ENCODE measurements around the gene C1QA.

Gene C1QA

GRCh38 chr1:22612671-22613571, 23.5 kb upstream of the C1QA start:
- DNase-seq: no peak

GRCh38 chr1:22613572-22613918, 22.9 kb upstream of the C1QA start:
- no peak for DNase-seq

DNA sequence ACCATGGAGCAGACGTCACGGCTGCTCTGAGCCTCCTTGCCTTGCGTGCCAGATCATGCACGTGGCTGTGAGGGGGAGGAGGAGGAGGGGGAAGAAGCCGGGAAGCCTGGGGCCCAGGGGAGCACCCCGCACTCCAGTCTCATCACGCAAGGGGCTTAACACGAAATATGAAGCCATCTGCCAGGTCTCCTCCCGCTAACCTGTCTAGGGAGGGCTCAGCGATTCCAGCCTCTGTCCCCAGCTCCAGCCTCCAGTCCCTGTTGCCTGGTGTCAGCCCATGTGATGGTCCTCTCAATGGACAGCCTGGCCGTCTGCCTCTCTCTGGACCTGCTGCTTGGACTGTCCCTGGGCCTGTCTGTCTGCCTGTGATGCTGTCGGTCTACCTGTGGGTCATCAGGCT, 22.5 kb upstream of the C1QA start:
- DNase-seq: no peak

DNA sequence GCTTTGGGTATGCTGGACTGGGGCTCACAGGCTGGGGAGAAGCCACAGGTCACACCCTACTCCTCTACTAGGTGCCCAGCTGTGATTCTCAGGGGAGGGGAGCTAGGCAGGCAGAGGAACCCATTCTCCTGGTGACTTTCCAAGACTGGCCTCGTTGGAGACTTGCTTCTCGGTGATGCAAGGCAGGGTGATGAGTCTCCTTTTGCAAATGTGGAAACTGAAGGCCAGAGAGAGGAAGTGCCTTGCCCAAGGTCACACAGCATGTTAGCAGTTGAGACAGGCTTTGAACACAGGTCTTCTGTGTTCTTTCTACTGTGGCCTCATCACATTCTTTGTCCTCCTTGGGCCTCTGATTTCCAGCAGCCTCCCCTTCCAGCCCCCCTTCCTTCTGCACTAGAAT, 20.5 kb upstream of the C1QA start:
- DNase-seq: no peak

- no peak for DNase-seq
These were observed 19.9 kb upstream of the C1QA start for GRCh38 chr1:22616571-22616970.

- DNase-seq: no peak
These were observed 18.4 kb upstream of the C1QA start for GRCh38 chr1:22618056-22618455.

GRCh38 chr1:22619252-22619651, 17.2 kb upstream of the C1QA start:
- no peak for DNase-seq

- DNase-seq: no peak
These were observed 16.6 kb upstream of the C1QA start for GRCh38 chr1:22619798-22620197.

- DNase-seq: no peak
These were observed 14.7 kb upstream of the C1QA start for GRCh38 chr1:22621761-22622160.

GRCh38 chr1:22625262-22625925, 11.0 kb upstream of the C1QA start:
- DNase-seq: peak; percentile 10

DNA sequence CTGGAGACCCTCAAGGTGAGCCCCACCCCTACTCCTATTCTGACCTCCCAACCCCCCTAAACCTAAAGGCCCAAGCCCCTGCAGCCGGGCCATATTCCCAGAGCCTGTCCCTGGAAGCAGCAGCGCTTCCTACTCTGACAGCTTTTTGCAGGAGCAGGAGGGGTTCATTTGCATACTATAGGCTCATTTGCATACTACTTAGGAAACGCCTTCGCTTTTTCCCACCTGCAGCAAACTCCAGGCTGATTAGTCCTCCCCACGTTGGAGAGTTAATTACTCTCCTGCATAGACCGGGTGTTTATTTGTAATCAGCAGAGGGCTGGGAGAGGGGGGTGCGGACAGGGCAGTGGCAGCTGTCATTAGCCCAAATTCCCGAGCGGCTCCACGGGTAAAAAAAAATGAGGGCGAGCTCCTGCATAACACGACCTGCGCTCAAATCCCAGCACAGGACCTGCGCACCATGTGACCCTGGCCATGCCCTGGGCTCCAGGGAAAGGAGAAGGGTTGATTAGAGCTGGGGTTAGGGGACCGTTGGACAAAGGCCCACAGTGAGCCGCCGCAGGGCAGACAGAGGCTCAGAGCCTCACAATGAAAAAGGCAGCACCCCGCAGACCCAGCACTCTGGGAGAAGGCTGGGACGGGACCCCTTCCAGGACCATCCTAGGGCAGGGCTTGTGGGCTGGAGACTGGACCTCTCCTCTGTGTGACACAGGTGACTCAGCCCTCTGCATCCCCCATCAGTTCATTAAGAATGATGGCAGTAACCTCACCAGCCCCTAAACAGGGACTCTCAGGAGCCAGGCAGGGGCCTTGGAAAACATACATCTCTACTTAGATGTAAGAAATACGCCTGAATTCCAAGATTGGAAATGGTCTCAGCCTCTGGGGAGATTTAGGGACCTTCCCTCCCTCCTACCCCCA, 9.9 kb upstream of the C1QA start:
- no peak for DNase-seq

GRCh38 chr1:22627331-22627730, 9.1 kb upstream of the C1QA start:
- no peak for DNase-seq

DNA sequence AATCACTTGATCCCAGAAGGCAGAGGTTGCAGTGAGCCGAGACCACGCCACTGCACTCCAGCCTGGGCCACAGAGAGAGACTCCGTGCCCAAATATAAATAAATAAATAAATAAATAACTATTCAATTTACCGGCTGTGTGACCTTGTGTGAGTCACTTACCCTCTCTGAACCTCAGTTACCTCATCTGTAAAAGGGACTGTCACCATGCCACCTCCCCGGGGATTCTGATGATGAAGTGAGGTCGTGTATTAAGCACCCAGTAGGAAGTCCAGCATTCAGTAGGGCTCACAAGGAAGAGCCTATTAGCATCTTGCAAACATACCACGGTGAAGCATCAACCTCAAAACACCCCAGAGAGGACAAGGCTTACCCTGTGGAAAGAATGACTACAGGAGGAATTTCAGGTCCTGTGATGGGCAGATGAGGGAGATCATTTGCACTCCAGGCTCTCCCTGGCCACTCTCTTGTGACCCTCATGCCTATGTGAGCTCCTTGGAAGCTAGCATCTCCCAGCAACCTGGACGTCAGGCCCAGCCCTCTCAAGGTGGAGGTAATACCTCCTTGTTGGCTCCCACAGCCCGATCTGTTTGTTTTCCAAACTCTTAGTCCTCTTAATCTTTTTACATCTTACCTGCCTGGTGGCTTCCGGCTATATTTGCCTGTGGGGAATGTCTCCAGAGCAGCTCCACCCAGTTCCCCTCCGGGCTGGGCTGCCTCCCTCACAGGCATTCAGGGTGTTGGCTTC, 7.6 kb upstream of the C1QA start:
- DNase-seq: no peak

DNA sequence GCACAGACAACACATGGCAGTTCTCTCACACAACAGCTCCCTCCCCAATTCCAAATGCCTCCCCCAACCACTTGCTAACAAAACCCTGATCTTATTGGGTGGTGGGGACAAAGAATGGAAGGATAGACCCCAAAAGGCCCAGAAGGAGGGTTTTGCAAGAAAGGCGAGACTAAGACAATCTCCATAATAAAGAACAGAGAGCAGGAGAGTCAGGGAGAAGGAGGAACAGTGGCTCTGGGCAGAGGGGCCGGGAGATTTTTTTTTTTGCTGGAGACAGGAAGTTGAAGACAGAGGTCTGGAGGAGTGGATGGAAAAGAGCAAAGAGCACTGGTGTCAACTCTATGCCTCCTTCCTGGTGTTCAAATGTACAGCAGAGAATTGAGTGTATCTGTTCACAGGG, 6.5 kb upstream of the C1QA start:
- no peak for DNase-seq

DNA sequence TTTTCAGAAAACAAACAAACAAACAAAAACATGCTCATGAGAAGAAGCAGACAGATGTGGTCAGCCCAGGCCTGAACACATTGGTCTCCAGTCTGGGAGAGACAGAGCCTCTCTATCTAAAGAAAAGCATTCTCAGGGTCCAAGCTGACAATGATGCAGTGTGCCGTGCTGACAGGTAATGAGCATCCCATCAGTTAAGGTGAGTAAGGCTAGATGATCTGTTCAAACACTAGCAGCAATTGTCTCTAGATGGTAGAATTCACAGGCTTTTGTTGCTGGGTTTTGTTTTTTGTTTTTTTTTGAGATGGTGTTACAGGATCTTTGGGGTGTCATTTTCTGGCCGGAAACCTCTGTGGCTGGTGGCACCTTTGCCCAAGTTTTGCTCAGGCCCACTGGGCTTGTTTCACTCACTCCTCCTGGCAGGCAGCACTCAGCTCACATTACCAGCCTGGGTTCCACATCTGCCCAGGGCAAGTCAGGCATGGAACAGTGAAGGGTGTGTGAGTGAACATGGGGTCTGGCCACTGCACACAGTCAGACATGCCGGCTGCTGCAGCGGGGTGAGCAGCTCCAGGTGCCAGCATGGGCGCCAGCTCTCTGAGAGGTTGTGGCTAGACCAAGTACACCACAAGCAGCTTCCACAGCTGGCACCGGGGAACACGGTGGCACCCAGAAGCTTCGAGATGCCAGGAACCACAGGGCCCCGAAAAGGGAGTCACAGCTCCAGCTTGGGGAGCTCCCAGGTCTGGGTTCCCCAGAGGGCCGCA, 2.5 kb upstream of the C1QA start:
- no peak for DNase-seq

DNA sequence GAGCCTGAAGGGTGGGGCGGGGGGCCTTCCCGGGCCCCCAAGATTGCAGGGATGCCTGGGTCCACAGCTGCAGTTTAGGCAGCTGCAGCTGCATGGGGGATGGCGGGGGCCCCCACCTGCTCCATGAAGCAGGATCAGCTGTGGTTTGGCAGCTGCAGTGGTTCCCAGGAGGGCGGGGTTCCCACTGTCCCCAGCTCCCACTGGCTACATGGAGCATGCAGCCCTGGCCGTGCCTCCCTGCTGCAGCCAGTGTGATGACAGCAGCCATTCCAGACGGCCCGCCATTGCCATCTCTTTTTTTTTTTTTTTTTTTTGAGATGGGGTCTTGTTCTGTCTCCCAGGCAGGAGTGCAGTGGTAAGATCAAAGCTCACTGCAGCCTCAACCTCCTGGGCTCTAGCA, 992 bp upstream of the C1QA start:
- no peak for DNase-seq

- no peak for DNase-seq
These were observed 499 bp downstream of the C1QA start for GRCh38 chr1:22636927-22637326.

- no peak for DNase-seq
These were observed 1.5 kb downstream of the C1QA start for GRCh38 chr1:22637907-22638445.

GRCh38 chr1:22638476-22639234, 2.2 kb downstream of the C1QA start:
- no peak for DNase-seq

DNA sequence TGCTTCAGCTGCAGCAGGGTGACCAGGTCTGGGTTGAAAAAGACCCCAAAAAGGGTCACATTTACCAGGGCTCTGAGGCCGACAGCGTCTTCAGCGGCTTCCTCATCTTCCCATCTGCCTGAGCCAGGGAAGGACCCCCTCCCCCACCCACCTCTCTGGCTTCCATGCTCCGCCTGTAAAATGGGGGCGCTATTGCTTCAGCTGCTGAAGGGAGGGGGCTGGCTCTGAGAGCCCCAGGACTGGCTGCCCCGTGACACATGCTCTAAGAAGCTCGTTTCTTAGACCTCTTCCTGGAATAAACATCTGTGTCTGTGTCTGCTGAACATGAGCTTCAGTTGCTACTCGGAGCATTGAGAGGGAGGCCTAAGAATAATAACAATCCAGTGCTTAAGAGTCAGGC, 2.9 kb downstream of the C1QA start:
- peak; percentile 79 for DNase-seq

GRCh38 chr1:22641247-22641646, 4.8 kb downstream of the C1QA start:
- no peak for DNase-seq

Measured in fibroblast of skin of abdomen (primary cell).